Breast epithelium (tissue), 3 donors: ENCODE measurements around the gene ZMIZ1.

ENCODE experiments used
- POLR2A ChIP-seq: fragments of 450-650 bp; IDR thresholded peaks from one replicate; pipeline ENCODE4 v1.6.1; 2016; ENCODE audit warnings: antibody characterized with exemption, mild to moderate bottlenecking, moderate library complexity
- POLR2AphosphoS5 ChIP-seq, 3 donors: sonication (generic); formaldehyde crosslinking; IDR thresholded peaks; one replicate each; pipeline ENCODE4 v1.6.1; 2017; ENCODE audit warnings: antibody characterized with exemption in 3 of 3
- TF ChIP-seq, protein P1 (sequence below), 3 donors: fragments of 450-650 bp; IDR thresholded peaks; one replicate each; pipeline ENCODE4 v1.5.1; 2016 to 2017; ENCODE audit warnings: antibody characterized with exemption in 3 of 3, mild to moderate bottlenecking in 3 of 3, moderate library complexity in 3 of 3

DNA sequence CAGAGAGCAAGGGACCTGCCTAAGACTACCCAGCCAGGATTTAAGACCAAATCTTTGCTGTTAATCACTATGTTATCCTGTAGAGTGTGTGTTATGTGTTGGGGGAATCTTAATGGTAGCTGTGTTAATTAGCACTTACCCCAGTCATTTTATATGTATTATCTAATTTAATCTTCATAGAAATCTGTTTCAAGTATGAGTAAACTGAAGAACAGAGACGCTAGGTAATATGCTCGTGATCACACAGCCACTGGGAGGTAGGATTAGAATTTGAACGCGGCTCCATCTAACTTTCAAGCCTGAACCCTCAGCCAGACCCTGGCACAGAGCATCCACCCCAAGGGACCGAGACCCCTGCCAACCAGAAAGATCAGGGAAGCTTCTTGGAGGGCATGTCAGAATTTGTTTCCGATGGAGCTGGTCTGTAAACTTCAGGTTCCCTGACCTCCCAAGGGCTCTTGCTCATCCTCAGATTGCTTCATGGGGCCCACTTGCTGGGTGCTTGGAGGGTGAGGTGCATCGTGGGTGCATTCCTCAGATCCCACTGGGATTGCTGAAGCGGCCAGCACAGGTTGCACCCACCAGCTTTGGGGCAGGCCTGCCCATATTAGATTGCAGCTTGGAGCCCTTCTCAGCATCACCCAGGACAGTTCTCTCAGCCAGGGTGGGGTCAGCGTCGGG, 105.0 kb downstream of the ZMIZ1 start:
- TF ChIP-seq, protein P1, sequence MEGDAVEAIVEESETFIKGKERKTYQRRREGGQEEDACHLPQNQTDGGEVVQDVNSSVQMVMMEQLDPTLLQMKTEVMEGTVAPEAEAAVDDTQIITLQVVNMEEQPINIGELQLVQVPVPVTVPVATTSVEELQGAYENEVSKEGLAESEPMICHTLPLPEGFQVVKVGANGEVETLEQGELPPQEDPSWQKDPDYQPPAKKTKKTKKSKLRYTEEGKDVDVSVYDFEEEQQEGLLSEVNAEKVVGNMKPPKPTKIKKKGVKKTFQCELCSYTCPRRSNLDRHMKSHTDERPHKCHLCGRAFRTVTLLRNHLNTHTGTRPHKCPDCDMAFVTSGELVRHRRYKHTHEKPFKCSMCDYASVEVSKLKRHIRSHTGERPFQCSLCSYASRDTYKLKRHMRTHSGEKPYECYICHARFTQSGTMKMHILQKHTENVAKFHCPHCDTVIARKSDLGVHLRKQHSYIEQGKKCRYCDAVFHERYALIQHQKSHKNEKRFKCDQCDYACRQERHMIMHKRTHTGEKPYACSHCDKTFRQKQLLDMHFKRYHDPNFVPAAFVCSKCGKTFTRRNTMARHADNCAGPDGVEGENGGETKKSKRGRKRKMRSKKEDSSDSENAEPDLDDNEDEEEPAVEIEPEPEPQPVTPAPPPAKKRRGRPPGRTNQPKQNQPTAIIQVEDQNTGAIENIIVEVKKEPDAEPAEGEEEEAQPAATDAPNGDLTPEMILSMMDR (IDR thresholded peaks at IDR 0.05) = no peak
- TF ChIP-seq POLR2AphosphoS5 (IDR thresholded peaks at IDR 0.05) = no peak
- no peak for TF ChIP-seq POLR2A
